OCI-LY3 (cell line): ENCODE data around the gene HPCAL1.

Source experiments
- H2AFZ ChIP-seq: fragments of 200-600, 300-600 bp; shearing (Covaris generic); 2 replicates; pipeline ENCODE4 v1.6.0; 2014; ENCODE audit warnings: antibody characterized with exemption, low read depth, low read length
- H3K27ac ChIP-seq: fragments of 200-600, 300-600 bp; sonication (generic); 2 replicates; pipeline ENCODE4 v1.5.1; 2014; ENCODE audit warnings: mild to moderate bottlenecking, low read length, moderate library complexity, mixed read lengths
- H3K27me3 ChIP-seq: fragments of 200-600, 300-600 bp; sonication (generic); 2 replicates; pipeline ENCODE4 v1.6.1; 2014; ENCODE audit warnings: low read depth, low read length, mixed read lengths
- H3K36me3 ChIP-seq: fragments of 200-600, 300-600 bp; sonication (generic); replicated peaks from 2 replicates; pipeline ENCODE3; 2014; ENCODE audit warnings: low read depth, low read length, mixed read lengths
- H3K4me1 ChIP-seq: fragments of 300-600, 200-600 bp; sonication (generic); 2 replicates; pipeline ENCODE4 v1.6.1; 2014; ENCODE audit warnings: low read length, mixed read lengths
- H3K4me2 ChIP-seq: fragments of 200-600, 300-600 bp; sonication (generic); 2 replicates; pipeline ENCODE4 v1.6.1; 2014; ENCODE audit warnings: low read length, mixed read lengths
- H3K4me3 ChIP-seq: fragments of 300-600, 200-600 bp; sonication (generic); 2 replicates; pipeline ENCODE4 v1.5.1; 2014; ENCODE audit warnings: antibody characterized with exemption, mild to moderate bottlenecking, low read length, moderate library complexity
- H3K79me2 ChIP-seq: fragments of 300-600, 200-600 bp; shearing (Covaris generic); 2 replicates; pipeline ENCODE4 v1.6.1; 2014; ENCODE audit warnings: mild to moderate bottlenecking, low read length, mixed read lengths
- H3K9ac ChIP-seq: fragments of 300-600, 200-600 bp; shearing (Covaris generic); 2 replicates; pipeline ENCODE4 v1.6.0; 2014; ENCODE audit warnings: mild to moderate bottlenecking, low read length, moderate library complexity
- H3K9me3 ChIP-seq: fragments of 200-600, 300-600 bp; shearing (Covaris generic); 2 replicates; pipeline ENCODE4 v1.6.1; 2014; ENCODE audit warnings: low read length, mixed read lengths; ENCODE audit not compliant: insufficient read depth
- H4K20me1 ChIP-seq: fragments of 200-600, 300-600 bp; sonication (generic); 2 replicates; pipeline ENCODE4 v1.6.1; 2016; ENCODE audit warnings: low read length, mixed read lengths; ENCODE audit not compliant: insufficient read depth
- CTCF ChIP-seq: fragments of 200-600, 300-600 bp; sonication (generic); IDR thresholded peaks from 2 replicates; pipeline ENCODE4 v1.5.1; 2014; ENCODE audit warnings: antibody characterized with exemption, low read length, low read depth
- EZH2phosphoT487 ChIP-seq: fragments of 200-600 bp; shearing (Covaris generic); IDR thresholded peaks from 2 replicates; pipeline ENCODE4 v1.6.1; 2018; ENCODE audit warnings: antibody characterized with exemption, mixed run types, low read depth

Gene HPCAL1

DNA sequence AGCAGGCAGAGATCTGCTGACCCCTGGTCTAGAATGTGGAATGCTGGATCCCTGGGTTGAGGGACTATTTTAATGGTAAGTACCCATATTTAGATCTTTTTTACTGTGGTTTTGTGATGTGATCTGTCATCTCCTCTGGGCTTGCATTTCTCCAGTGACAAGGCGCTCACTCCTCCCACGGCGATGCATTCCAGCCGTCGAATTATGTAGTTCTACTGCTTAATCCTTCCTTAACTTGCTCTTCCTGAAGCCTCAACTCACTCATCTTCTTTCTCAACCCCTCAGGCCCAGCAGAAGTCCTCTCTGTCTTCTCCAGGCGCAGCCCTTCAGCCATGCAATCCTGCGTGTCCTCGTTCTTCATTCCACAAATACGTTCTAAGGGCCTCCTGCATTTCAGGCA lies 51.2 kb downstream of the HPCAL1 start:
- Histone ChIP-seq H3K9me3 (no peaks in the 10 kb centered on the region), H3K4me3 (no peak overlapping the region), H3K36me3 (no peaks in the 10 kb centered on the region), H2AFZ (no peak overlapping the region), H3K4me1 (peaks cover 18% of the 10 kb centered on the region), H4K20me1 (no peaks in the 10 kb centered on the region), H3K79me2 (no peaks in the 10 kb centered on the region), H3K27ac (no peak overlapping the region), H3K27me3 (no peaks in the 10 kb centered on the region), H3K4me2 (no peak overlapping the region), H3K9ac (no peak overlapping the region)
- TF ChIP-seq CTCF = no peak
- no peak for TF ChIP-seq EZH2phosphoT487

- Histone ChIP-seq H3K27ac (no peak overlapping the region), H2AFZ (no peak overlapping the region), H3K4me2 (no peak overlapping the region), H3K36me3 (no peaks in the 10 kb centered on the region), H3K4me1 (peaks cover 18% of the 10 kb centered on the region), H3K9ac (no peak overlapping the region), H3K27me3 (no peaks in the 10 kb centered on the region), H4K20me1 (no peaks in the 10 kb centered on the region), H3K79me2 (no peaks in the 10 kb centered on the region), H3K4me3 (no peak overlapping the region), H3K9me3 (no peaks in the 10 kb centered on the region)
- TF ChIP-seq EZH2phosphoT487 (no peak), CTCF (no peak)
Measured at GRCh38 chr2:10354399-10354798, 51.7 kb downstream of the HPCAL1 start.

DNA sequence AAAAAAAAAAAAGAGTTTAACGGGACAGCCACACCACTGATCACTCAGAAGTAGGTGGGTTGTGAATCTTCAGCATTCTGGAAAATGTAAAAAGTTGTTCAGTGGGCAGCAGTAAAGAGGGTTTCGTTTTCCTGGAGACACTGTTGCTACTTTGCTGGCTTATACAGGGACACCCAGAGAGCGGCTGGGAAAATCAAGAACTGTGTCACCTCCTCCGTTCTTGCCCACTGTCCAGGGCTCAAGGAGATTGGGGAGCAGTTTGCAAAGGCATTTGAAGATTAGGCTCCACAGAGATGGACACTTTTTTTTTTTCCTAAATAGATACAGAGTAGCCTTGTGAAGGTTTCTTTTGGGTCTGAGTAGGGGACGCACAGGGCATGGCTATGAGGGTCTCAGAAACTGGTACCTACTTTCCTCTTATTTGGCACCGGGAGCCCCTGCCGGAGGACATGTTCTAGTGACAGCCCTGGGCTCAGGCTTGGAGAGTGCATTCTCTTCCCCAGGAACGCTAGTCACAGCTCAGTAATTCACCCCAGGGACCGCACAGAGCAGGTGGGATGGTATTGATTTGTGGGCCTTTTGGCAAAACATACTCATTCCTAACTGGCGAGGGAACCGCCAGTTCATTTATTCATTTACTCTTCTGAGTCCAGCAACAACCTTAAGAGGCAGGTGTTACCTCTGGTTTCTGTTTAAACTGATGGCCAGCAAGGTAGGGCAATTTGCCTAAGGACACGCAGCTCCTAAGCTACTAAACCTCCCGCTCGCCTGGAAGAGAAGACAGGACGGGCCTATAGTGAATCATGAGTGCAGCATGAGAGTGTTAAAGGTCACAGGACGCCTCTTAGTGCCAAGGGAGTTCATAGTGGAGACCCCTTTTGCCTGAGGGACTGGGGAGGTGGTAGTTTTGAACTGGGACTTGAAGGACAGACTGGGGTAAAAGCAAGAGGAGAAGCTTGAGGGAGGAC lies 53.1 kb downstream of the HPCAL1 start:
- Histone ChIP-seq H3K9ac (no peak overlapping the region), H3K9me3 (no peaks in the 10 kb centered on the region), H3K4me1 (peaks cover 5% of the 10 kb centered on the region), H3K4me2 (no peak overlapping the region), H2AFZ (no peak overlapping the region), H3K27ac (no peak overlapping the region), H4K20me1 (no peaks in the 10 kb centered on the region), H3K4me3 (no peak overlapping the region), H3K79me2 (no peaks in the 10 kb centered on the region), H3K27me3 (no peaks in the 10 kb centered on the region), H3K36me3 (no peaks in the 10 kb centered on the region)
- TF ChIP-seq EZH2phosphoT487 (no peak), CTCF (no peak)

DNA sequence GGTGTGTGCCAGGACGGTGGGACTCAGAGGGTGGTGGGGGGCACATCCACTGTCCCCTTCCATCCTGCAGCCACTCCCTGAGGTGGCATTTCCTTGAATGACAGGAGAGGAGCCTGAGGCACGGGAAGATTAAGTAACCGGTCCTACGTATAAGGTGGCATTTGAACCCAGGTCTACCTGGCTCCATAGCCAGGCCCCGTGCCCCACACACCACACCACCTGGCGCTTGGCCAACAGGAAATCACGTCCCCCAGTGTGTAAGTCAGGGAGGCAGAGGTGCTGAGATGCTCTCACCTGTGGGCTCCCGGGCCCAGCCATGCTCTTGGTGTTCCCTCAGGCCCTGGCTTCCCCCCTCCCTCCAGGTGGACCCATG lies 53.7 kb downstream of the HPCAL1 start:
- Histone ChIP-seq H3K27me3 (no peaks in the 10 kb centered on the region), H3K9ac (no peak overlapping the region), H3K79me2 (no peaks in the 10 kb centered on the region), H2AFZ (no peak overlapping the region), H4K20me1 (no peaks in the 10 kb centered on the region), H3K4me1 (no peaks in the 10 kb centered on the region), H3K36me3 (no peaks in the 10 kb centered on the region), H3K27ac (no peak overlapping the region), H3K9me3 (no peaks in the 10 kb centered on the region), H3K4me2 (no peak overlapping the region), H3K4me3 (no peak overlapping the region)
- no peak for TF ChIP-seq EZH2phosphoT487
- no peak for TF ChIP-seq CTCF
